Activated CD4-positive, alpha-beta T cell treated with anti-CD3 and anti-CD28 coated beads, Interleukin-2, amount 10 ng/mL, durations not matched to agents 24 days and 14 days (primary cell): Measurements from ENCODE around the gene RHBDL2. TPM values are rescaled to one million over a fixed set of nuclear protein-coding genes. Genes with fewer than 3 reads are reported as not detected.
"Not testable (repeated sequence)": the region's sequence is repeated elsewhere in the genome, so short reads cannot be mapped to it uniquely, and the experiment has no call there.

Source experiments
- DNase-seq: peaks from one replicate; pipeline ENCODE4 v3.0.0; 2022
- H3K27ac Mint-ChIP-seq: one replicate; pipeline ENCODE4 v1.8.0; 2022; ENCODE audit warnings: mild to moderate bottlenecking, mixed read lengths
- H3K27me3 Mint-ChIP-seq: one replicate; pipeline ENCODE4 v1.8.0; 2022; ENCODE audit warnings: mixed read lengths
- H3K36me3 Mint-ChIP-seq: one replicate; pipeline ENCODE4 v1.8.0; 2022; ENCODE audit warnings: low read depth, mild to moderate bottlenecking, mixed read lengths
- H3K4me1 Mint-ChIP-seq: one replicate; pipeline ENCODE4 v1.8.0; 2021; ENCODE audit warnings: mixed read lengths
- H3K4me3 Mint-ChIP-seq: one replicate; pipeline ENCODE4 v1.8.0; 2022; ENCODE audit warnings: mild to moderate bottlenecking, moderate library complexity, mixed read lengths
- H3K9me3 Mint-ChIP-seq: one replicate; pipeline ENCODE4 v1.8.0; 2021; ENCODE audit warnings: mixed read lengths
- intact Hi-C: fragments of 100-400 bp; cut with micrococcal nuclease; formaldehyde crosslinking; loops from one replicate; pipeline ENCODE4 v1.15.1; 2023
- total RNA-seq: library from RNA; stranded (reverse); gene quantifications from 2 replicates; pipeline ENCODE4 v1.2.3, GENCODE V29; 2022

The RHBDL2 gene
- total RNA-seq, 1 donor from 2014 or later, result not detected

- H3K27me3 Mint-ChIP-seq, result no peaks in the 10 kb centered on the region
- peaks cover 43% of the 10 kb centered on the region for H3K36me3 Mint-ChIP-seq
- peaks cover 5% of the 10 kb centered on the region for H3K4me1 Mint-ChIP-seq
- no peak for DNase-seq
- intact Hi-C loops, result no loop called here
- H3K4me3 Mint-ChIP-seq, result no peak overlapping the region
- no peaks in the 10 kb centered on the region for H3K9me3 Mint-ChIP-seq
- no peak overlapping the region for H3K27ac Mint-ChIP-seq
Measured at GRCh38 chr1:38848071-38848470, 93.6 kb downstream of the RHBDL2 start.

GRCh38 chr1:38846210-38846609 lies 95.4 kb downstream of the RHBDL2 start:
- no peak overlapping the region for H3K4me3 Mint-ChIP-seq
- intact Hi-C loops, result no loop called here
- H3K36me3 Mint-ChIP-seq, result peaks cover 36% of the 10 kb centered on the region
- no peak for DNase-seq
- no peaks in the 10 kb centered on the region for H3K4me1 Mint-ChIP-seq
- no peaks in the 10 kb centered on the region for H3K27me3 Mint-ChIP-seq
- no peaks in the 10 kb centered on the region for H3K9me3 Mint-ChIP-seq
- no peak overlapping the region for H3K27ac Mint-ChIP-seq

- H3K4me3 Mint-ChIP-seq, H3K27me3 Mint-ChIP-seq, H3K9me3 Mint-ChIP-seq, DNase-seq, intact Hi-C loops, H3K4me1 Mint-ChIP-seq, H3K27ac Mint-ChIP-seq: not testable (repeated sequence)
- peaks cover 38% of the 10 kb centered on the region for H3K36me3 Mint-ChIP-seq
Measured at GRCh38 chr1:38845088-38845487, 96.5 kb downstream of the RHBDL2 start.

- Mint-ChIP-seq H3K36me3 (peaks cover 37% of the 10 kb centered on the region), H3K27me3 (no peaks in the 10 kb centered on the region), H3K27ac (no peak overlapping the region), H3K9me3 (no peaks in the 10 kb centered on the region), H3K4me3 (no peak overlapping the region), H3K4me1 (no peaks in the 10 kb centered on the region)
- intact Hi-C loops, result no loop called here
- DNase-seq, result no peak
Measured at GRCh38 chr1:38840281-38840680, 101.3 kb downstream of the RHBDL2 start.

GRCh38 chr1:38839363-38839762 lies 102.3 kb downstream of the RHBDL2 start:
- no peak overlapping the region for H3K4me3 Mint-ChIP-seq
- peaks cover 28% of the 10 kb centered on the region for H3K36me3 Mint-ChIP-seq
- intact Hi-C loops, result no loop called here
- H3K27ac Mint-ChIP-seq, result no peak overlapping the region
- DNase-seq, result no peak
- H3K9me3 Mint-ChIP-seq, result no peaks in the 10 kb centered on the region
- peaks cover 2% of the 10 kb centered on the region for H3K4me1 Mint-ChIP-seq
- peaks cover 5% of the 10 kb centered on the region for H3K27me3 Mint-ChIP-seq

GRCh38 chr1:38836316-38836715 lies 105.3 kb downstream of the RHBDL2 start:
- H3K9me3 Mint-ChIP-seq, DNase-seq, H3K4me3 Mint-ChIP-seq, intact Hi-C loops, H3K27ac Mint-ChIP-seq, H3K4me1 Mint-ChIP-seq: not testable (repeated sequence)
- H3K36me3 Mint-ChIP-seq, result peaks cover 18% of the 10 kb centered on the region
- H3K27me3 Mint-ChIP-seq, result peaks cover 15% of the 10 kb centered on the region

Other genes starting within 250 kb of the RHBDL2 start
- gene RRAGC, start 82.1 kb downstream of the RHBDL2 start, total RNA-seq, result 10.9 and 11.0 TPM in 2 replicates
- 35.1 and 40.7 TPM in 2 replicates for gene MYCBP, start 68.5 kb downstream of the RHBDL2 start, total RNA-seq
- gene GJA9, start 60.2 kb downstream of the RHBDL2 start, total RNA-seq, result not detected in 2 replicates
- 76.0 and 79.3 TPM in 2 replicates for gene AKIRIN1, start 49.4 kb upstream of the RHBDL2 start, total RNA-seq
- gene NDUFS5, start 84.5 kb upstream of the RHBDL2 start, total RNA-seq, result 162 and 164 TPM in 2 replicates